ENCODE measurements around the gene GAB4.

DNA sequence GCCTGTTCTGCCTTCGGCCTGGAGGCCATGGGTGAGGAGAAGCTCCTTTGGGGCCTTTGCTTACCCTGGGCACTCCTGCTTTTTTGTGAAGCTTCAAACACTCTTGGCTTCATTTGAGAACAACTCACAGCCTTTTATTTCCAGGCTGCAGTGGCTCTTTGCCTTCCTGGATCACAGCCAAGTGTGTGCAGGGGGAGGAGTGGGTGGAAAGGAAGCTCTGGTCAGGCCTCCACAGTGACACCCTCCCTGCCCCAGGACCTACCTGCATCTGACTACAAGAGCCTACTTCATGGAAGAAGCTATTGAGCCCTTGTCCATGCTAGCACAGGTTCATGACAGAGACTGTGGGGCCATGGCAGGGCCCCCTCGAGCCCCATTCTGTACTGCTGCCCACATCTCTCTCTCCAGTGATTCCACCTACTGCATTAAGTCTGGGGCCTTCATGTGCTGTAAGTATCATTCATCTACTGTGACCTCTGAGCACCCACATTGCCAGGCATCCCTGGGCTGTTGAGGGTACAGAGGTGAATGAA, 52.3 kb downstream of the GAB4 start:
- TF ChIP-seq, protein P1, sequence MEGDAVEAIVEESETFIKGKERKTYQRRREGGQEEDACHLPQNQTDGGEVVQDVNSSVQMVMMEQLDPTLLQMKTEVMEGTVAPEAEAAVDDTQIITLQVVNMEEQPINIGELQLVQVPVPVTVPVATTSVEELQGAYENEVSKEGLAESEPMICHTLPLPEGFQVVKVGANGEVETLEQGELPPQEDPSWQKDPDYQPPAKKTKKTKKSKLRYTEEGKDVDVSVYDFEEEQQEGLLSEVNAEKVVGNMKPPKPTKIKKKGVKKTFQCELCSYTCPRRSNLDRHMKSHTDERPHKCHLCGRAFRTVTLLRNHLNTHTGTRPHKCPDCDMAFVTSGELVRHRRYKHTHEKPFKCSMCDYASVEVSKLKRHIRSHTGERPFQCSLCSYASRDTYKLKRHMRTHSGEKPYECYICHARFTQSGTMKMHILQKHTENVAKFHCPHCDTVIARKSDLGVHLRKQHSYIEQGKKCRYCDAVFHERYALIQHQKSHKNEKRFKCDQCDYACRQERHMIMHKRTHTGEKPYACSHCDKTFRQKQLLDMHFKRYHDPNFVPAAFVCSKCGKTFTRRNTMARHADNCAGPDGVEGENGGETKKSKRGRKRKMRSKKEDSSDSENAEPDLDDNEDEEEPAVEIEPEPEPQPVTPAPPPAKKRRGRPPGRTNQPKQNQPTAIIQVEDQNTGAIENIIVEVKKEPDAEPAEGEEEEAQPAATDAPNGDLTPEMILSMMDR (IDR thresholded peaks at IDR 0.05): no peak
- TF ChIP-seq POLR2A (IDR thresholded peaks at IDR 0.05): no peak

All from tibial nerve (tissue), 3 donors.